ENCODE measurements around the gene MSL3.

MSL3 gene

DNA sequence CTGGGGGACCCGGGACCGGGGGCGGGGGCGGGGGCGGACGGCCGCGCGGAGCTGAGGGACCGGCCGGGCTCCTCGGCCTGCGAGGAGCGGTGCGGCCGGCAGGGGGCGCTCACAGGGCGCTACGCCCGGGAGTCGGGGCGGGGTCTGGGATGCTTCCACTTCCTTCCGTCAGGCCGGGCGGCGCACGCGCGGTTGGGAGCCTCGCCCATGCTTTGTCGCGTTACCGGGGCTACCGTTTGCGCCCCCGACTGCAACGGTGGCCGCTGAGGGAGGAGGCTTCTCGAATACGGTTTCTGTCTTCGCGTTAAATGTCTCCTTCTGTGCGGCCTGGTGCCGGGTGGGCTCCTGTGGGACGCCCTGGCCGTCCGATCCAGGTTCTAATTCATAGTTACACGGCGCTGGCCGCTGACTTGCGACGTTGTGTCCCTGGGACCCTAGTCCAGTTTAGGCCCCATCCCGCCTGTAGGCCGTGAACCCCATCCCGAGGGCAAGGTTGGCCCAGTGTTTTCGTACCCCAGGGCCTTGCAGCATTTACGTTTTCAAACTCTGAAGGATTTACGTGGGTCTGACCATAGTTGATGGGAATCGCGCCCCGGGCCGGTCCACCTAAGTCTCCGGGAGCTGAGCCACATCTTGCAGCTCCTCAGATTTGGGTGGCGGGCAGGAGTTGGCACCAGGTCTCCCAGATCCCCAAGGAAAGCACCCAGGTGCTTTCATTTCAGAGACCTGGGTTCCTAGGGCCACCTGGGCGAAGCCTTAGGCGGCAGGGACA, 549 bp downstream of the MSL3 start:
- DNase-seq, result peak; percentile 2 to 89 (median 72)

DNA sequence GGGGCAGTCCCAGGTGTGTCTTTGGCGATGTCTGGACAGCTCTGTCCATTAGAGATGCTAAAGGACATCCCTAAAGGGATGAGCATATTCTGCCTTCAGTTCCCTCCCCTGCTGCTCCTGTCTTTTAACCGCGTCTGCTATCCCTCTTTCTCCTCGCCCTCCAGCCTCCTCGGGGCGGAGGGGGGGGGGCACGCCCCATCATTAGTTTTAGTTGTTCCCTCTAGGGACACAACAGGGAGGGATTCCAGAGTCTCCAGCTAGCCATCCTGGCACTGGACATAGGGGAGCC, 1.1 kb downstream of the MSL3 start:
- DNase-seq, result peak in 4 of 56 donors; percentile 4 to 58 (median 31)

DNA sequence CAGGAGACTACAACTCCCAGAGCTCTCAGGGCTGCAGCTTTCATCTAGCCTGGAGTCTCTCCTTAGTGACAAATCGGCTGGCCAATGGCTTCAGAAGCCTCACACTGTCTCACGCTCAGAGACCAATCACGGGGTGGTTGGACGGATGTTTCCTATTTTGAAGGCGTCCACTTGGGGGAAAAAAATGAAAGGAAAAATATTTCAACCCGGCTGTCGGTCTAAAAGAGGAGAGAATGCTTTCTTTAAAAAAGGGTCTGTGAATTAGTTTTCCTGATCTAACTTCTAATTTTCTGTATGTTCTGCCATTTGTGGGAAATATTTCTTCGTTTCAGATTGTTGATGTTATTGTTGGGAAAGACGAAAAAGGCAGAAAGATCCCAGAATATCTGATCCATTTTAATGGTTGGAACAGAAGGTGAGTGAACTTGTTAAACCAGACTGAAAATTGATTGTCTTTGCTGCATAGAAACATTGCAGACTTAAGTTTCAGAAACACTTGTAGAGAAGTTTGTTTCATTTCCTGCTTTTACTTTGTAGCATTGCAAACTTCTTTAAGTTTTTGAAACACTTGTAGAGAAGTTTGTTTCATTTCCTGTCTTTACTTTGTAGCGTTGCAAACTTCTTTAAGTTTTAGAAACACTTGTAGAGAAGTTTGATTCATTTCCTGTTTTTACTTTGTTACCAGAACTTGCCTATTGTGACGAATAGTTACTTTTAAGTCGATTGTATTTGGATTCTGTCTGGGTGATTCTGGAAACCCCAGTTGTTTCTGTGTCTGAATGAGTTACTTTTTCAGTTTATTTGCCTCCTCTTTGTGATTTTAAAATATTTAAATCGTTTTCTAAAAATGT, 1.6 kb downstream of the MSL3 start:
- peak in 53 of 56 donors; percentile 17 to 94 (median 75) for DNase-seq

DNA sequence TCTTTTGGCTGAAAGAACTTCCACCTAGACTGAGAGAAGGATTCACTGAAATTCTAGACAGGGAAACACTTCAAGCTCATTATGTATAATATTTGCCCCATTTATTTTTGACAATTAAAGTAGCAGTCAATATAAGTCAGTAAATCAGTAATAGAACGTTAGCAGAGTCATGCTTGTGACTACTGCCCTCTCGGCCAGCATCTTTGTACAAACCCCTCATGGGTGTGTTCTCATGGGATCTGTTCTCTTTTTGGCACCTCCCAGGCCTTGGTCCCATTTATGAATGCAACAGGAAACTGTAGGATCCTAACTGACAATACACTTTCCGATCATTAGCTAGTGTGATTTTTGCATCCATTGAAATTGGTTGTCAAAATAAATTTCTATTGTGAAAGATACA, 2.9 kb downstream of the MSL3 start:
- no peak for DNase-seq

DNA sequence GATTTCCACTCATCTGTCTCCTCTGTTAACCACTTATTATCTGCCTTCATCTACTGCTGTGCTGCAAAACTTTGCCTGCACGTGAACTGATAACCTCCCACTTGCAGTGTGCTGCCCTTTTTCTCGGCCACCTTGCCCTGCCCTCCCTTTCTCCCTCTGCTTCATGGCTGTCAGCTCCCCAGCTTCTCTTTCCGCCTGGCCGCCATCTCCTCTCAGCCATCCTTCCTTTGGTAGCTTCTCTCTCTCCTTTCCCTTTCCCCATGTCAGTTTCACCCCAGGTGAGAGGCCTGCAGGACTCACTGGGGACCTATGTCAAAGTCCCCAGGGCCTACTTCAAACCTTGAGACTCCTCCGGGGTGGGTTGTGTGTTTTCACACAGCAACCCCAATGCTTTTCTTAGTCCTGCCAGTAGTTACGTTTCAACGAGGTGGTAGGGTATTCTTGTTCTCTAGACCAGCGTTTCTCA, 6.6 kb downstream of the MSL3 start:
- no peak for DNase-seq

DNA sequence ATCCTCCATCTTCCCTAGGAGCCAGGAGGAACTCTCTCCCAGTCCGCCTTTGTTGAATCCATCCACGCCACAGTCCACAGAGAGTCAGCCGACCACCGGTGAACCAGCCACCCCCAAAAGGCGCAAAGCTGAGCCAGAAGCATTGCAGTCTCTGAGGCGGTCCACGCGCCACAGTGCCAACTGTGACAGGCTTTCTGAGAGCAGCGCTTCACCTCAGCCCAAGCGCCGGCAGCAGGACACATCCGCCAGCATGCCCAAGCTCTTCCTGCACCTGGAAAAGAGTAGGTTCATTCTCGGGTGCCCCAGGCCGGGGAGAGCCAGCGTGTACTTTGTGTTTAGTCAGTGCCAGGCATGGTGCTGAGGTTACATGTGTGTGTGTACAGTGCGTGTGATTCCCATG, 7.4 kb downstream of the MSL3 start:
- DNase-seq, result no peak

DNA sequence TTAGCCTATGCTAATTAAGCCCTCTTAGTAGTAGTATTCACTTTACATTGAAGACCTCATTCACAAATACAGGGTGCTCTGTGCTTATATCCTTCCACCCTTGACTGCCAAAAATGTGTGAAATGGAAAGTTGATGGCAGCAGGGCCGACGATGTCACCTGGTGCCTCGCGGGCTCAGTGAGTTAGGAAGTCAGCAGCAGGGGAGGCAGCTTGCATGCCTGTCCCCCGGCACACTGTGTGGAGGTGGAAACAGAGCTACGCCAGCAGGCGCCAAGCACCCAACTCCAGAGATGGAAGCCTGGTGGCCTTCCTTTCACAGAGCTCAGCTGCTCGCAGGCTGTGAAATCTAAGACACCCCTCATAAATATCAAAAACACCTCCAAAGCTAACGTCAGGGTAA, 8.4 kb downstream of the MSL3 start:
- DNase-seq, result no peak

DNA sequence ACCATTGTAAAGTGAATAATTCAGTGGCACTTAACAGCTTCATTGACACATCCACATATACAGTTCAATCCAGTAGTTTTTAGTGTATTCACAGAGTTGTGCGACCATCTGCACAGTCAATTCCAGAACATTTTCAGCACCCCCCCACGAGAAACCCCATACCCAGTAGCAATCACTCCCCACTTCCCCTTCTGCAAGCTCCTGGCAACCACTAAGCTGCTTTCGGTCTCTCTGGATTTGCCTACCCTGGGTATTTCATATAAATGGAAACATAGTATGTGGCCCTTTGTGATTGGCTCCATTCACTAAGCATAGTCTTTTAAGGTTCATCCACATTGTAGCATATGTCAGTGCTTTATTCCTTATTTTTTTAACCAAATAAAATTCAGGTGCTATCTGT, 10.0 kb downstream of the MSL3 start:
- no peak for DNase-seq

DNA sequence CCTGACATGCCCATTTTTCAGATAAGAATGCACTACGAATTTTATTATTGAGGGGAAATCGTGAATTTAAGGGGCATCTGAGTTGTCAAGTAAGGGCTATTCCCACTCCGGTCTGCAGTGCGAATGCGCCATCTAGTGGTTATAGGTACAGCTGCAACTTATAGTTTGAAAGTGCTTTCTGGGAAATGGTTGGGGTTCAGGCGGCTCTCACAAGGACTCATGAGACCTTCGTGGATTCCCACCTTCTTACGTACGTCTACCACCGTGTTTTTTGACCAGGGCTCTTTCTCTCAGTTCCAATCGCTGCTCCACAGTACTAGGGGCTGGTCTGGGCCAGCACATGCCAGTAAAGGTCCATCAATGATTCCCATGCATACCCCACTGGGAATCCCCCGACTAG, 12.3 kb downstream of the MSL3 start:
- DNase-seq, result peak in 19 of 56 donors; percentile 0 to 43 (median 4)

DNA sequence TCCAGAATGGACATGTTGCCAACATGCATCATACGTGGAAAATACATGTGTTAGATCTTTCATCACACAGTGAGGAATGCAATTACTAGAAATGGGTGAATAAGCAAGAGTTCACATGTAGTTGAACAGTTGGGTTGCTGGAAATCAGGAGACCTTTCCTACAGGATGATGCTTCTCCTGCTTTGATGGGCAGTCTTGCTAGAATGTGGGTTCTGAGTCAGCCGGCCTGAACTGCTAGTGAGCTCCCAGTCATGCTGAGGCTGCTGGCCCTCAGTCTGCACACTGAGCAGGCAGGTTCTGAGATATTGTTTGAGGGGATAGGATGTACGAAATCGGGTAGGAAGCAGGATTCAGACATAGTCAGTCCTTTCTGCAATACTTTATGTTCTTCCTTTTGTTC, 20.2 kb downstream of the MSL3 start:
- no peak for DNase-seq

DNA sequence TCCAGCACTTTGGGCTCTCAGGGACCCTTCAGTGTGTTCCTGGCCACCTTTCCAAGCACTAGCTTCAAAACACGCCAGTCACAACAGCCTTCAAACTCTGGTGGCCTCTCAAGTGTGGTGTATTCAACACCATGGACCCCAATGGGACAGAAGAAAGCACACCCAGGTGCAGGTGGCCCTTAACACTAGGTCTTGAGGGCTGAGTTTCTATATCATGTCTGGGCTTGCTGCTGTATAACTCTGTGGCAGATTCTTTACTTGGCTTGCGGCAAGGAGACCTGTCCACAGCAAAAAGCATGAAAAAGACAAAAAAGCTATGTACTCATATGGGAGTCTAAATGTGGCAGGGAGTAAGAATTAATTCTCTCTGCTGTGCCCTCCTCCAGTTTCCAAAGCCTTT, 23.1 kb downstream of the MSL3 start:
- DNase-seq, result no peak

DNA sequence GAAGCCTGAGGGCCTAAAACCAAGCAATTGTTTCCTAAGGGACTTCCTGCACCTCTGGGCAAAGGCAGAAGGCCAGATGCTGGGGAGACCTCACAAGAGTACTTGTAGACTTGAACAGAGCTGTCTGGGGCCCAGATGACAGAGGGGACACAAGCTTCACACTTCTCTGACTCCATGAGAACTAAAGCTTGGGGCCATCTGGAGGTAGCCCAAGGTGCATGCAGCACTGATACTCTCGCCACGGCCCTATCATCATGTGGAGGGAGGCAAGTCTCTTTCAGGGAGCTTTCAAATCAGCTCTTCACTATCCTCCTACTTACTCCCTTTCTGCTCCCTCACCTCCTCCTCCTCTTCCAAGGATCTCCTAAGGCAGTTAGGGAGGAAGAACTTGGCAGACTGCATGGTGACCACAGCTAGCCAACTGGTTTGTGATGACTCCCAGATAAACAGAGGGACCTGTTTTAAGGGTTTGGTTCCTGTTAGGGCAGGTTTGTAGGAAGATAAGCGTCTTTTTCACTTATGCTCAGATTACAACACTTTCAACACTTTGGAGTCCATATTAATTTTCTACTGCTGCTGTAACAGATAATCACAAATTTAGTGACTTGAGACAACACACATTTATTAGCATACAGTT, 23.8 kb downstream of the MSL3 start:
- no peak for DNase-seq

DNA sequence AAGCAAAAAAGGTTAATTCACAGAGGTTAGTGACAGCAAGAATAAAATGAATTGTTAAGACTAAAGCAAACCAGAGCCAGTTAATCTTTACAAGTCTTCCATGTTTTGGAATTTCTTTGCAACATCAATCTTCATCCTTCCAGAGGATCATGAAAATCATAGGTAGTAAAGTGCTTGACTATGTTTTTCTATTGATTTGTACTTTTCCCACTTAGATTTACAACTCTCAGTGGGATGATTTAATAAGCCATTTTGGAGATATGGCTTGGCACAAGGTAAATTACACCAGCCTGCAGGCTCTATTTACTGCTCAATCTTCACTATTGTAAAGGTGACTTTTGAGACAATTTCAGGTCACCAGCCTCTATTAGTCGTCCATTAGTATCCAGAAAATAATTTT, 26.5 kb downstream of the MSL3 start:
- DNase-seq, result no peak

DNA sequence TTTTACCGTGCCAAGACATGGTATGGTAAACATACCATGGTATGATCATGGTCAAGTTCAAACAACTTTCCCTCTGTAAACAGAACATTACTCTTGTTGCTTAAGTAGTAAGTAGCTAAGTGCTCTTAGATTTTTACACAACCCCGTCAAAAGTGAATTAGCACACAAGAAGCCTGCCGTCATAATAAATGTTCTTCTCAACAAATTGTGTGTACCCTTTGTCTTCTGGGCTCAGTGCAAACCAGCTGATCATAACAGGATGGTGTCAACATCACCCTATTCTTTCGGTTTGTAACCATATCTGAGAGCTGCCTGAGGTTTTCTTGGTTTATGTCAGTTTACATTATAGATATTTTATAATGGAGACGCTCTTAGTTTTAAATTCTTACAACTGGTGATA, 28.8 kb downstream of the MSL3 start:
- no peak for DNase-seq

DNA sequence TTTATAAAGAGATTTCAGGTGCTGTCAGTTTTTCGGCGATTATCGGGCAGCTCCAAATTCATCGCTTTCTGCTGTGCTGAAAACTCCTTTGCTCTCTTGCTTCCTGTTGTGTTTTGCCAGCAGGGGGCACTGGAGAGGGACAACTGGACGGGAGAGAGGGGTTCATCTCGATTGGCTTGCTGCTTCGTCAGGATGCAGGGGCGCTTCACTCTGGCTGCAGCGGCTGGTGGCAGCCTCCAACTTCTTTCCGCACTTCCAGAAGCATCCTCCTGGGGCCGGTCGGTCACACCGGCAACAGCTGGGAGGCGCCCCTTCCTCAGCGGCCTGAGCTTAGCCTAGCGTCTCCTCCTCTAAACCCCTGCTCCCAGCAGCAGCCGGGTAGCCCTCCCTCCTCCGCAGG, 29.5 kb downstream of the MSL3 start:
- DNase-seq, result peak in 54 of 56 donors; percentile 0 to 78 (median 29)

DNA sequence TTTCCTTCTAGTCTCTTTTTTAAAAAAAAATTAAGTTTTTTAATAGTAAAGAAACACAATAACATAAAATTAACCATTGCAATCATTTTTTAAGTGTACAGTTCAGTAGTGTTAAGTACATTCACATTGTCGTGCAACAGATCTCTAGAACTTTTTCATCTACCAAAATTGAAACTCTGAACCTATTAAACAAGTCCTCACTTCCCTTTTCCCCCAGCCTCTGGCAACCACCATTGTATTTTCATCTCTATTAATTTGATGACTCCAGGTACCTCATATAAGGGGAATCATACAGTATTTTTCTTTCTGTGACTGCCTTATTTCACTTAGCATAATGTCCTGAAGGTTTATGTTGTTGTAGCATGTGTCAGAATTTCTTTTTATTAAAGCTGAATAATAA, 31.8 kb downstream of the MSL3 start:
- DNase-seq, result no peak

DNA sequence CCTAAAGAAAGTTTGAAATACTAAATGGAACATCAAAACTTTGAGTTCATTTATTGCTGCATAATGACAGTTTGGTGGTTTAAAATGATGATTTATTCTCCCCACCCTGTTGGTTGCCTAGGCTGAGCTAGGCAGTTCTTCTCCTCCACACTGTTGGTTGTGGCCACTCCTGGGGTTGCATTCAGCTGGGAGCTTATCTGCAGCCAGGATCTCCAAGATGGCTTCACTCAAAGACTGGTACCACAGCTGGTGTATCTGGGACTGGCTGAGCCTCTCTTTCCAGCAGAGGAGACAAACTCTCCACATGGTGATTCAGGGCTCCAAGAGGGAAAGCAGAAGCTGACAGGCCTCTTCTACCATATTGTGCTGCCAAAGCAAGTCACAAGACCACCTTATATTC, 33.1 kb downstream of the MSL3 start:
- no peak for DNase-seq

DNA sequence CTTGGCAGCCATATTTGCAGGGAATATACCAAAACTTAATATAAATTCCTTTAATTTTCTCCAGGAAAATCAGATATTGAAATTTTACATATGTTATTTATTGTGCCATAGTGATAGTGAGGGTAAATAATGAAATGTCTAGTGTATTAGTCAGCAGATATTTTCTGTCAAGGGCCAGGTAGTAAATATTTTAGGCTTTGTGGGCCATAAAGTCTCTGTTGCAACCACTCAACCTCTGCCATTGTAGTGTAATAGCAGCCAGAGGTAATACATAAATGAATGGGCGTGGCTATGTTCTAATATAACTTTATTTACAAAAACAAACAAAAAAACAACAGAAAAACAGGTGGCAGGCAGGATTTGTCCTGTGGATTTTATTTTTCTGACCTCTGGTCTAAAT, 33.5 kb downstream of the MSL3 start:
- no peak for DNase-seq

DNA sequence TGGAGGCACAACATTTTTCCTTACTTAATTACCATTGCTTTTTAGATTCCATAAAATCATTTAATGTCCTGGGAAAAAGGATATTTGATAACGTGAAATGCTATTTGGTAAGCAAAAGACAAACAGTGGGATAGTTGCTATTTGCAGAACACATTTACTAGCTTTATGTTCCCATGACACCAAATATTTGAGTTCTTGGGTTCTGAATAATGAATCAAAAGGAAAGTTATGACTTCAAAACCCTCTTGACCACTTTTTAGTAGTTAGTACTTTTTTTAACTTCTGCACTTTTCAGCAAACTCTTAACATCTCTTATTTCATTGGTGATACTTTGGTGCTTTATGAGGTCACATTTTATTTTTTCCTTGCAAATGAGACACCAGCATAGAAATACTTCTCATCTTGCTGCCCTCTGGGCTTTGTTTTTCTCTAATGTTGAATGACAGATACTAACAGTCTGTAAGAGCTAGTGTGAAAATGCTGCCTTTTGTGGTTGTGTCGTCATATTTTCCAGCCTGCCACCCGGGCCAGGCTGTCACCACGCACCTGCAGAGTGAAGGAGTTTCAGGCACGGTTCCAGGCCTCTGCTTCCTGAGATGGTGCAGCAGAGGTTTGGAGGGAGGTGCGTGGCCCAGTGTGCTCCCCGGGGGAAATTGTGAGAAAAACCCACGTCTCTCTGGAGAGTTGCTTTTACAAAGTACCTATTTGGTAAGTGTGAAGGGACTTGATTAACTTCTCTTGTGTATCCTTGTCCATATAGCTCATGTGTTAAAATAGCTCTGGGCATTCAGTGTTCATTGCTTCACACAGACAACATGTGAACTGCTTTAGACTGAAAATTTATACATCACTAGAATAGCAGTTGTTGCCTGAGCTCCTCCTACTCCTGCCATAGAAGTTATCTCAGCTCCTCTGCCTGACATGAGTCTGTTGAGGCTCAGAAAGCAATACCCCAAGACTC, 34.7 kb downstream of the MSL3 start:
- no peak for DNase-seq

DNA sequence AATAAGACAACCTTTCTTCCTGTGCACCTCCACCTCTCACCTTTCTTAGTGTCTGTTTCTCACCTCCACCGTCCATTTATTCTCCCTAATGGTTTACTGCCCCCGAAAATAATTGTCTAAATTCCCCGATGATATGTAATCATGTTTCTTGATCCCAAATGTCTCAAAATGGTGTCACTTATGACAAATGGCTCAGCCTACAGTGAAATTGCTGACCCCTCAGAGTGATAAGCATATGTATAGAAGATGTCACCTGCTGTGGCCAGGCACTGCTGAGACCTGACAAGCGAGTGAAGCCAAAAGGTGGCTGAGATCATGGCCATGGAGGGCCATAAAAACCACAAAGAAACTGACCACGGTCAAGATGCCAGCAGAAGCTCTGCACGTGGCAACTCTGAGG, 35.7 kb downstream of the MSL3 start:
- no peak for DNase-seq

DNA sequence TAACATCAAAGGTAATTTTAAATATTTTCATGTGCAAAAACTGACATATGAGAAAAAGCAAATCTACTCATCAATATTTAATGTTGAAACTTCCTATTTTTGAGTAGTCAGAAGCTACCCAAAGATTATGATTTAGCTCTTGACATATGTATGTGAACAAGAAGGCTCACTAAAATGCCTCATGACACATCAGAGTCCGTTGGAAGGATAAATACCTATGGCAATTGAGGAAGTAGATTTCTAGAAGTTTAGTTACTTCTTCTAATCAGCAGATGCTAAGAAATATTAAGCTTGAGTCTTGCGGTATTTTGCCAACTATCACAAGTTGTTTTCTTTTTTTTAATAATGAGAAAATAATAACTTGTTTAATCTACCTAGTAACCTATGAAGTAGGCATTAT, 55.3 kb downstream of the MSL3 start:
- no peak for DNase-seq
